ENCODE measurements around the gene FNDC10. TPM values are rescaled to one million over a fixed set of nuclear protein-coding genes. Genes with fewer than 3 reads are reported as not detected.
A peak's percentile ranks its signal among the peaks of the same experiment; 100 is the strongest.

FNDC10 gene
- total RNA-seq, 2 donors from 2014 or later = 1.3 to 2.5 TPM

DNA sequence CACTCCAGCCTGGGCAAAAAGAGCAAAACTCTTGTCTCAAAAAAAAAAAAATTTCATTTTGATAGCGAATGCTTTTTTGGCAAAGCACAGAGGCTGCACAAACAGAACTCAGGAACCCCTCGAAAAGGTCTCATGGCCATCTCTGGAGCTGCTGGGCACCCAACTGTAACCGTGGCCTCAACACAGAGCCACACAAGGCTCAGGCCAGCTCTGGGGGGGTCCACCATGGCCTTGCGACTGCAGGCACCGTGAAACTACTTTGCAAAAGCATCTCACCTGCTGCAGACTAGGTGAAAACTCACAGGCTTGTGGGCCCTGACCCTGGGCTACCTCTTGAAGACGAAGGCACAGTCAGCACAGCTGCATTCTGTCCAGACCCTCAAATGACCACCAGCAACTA, 43.4 kb downstream of the FNDC10 start:
- intact Hi-C loops (cut with DNase I) = no loop called here
- DNase-seq (no peak), ATAC-seq (no peak)

- no peak for DNase-seq
- intact Hi-C loops (cut with DNase I) = no loop called here
- peak; percentile 13 to 76 for ATAC-seq
Observed at GRCh38 chr1:1554926-1555915, 44.7 kb downstream of the FNDC10 start.

- DNase-seq (no peak), ATAC-seq (no peak)
- intact Hi-C loops (cut with DNase I) = no loop called here
Observed at GRCh38 chr1:1554550-1554925, 45.4 kb downstream of the FNDC10 start.

- ATAC-seq (no peak), DNase-seq (no peak)
- intact Hi-C loops (cut with DNase I) = no loop called here
Observed at GRCh38 chr1:1553821-1554494, 46.0 kb downstream of the FNDC10 start.

DNA sequence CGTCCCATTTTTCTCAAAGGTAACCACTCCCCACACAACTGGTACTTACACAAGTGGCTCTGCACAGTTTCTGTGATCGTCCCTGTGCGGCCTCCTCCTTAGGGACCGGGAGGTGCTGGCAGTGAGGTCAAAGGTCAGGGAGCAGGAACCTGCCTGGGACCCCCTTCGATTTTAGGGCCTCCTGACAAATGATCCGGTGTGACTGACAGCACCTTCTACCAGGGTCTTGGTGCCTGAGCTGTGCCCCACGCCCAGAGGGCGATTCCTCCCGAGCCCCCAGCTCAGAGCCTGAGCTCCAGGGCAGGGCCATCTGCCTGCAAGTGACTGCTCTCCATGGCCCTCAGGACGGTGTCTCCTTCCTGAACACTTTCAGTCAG, 47.7 kb downstream of the FNDC10 start:
- intact Hi-C loops (cut with DNase I) = no loop called here
- no peak for ATAC-seq
- no peak for DNase-seq

- intact Hi-C loops (cut with DNase I) = no loop called here
- ATAC-seq (no peak), DNase-seq (no peak)
Observed at GRCh38 chr1:1551524-1552262, 48.2 kb downstream of the FNDC10 start.

- ATAC-seq (peak in 1 of 2 donors; percentile 74), DNase-seq (no peak)
- intact Hi-C loops (cut with DNase I) = no loop called here
Observed at GRCh38 chr1:1550591-1551432, 49.1 kb downstream of the FNDC10 start.

- no peak for DNase-seq
Observed at GRCh38 chr1:1550087-1550486, 49.8 kb downstream of the FNDC10 start.

GRCh38 chr1:1548591-1548990, 51.3 kb downstream of the FNDC10 start:
- intact Hi-C loops (cut with DNase I) = no loop called here
- DNase-seq (no peak), ATAC-seq (peak in 1 of 2 donors; percentile 17)

More at GRCh38 chr1:1550087-1550486, 49.8 kb downstream of the FNDC10 start:
- intact Hi-C loops (cut with DNase I) = no loop called here
- no peak for ATAC-seq

Other genes starting within 250 kb of the FNDC10 start
- gene MXRA8, start 241.6 kb downstream of the FNDC10 start, total RNA-seq = 10 to 100 TPM; 38.3 to 44.3 TPM
- 100 to 1,000 TPM; 184 to 199 TPM for gene AURKAIP1, start 224.9 kb downstream of the FNDC10 start, total RNA-seq
- 10 to 100 TPM; 56.0 to 89.0 TPM for gene CCNL2, start 200.8 kb downstream of the FNDC10 start, total RNA-seq
- 100 to 1,000 TPM; 112 to 134 TPM for gene MRPL20, start 192.8 kb downstream of the FNDC10 start, total RNA-seq
- 1 to 10 TPM; 2.2 to 3.0 TPM for gene ANKRD65, start 178.9 kb downstream of the FNDC10 start, total RNA-seq
- gene VWA1, start 164.4 kb downstream of the FNDC10 start, total RNA-seq = 10 to 100 TPM; 24.9 to 66.4 TPM
- 1 to 10 TPM; 1.7 to 2.4 TPM for gene ATAD3C, start 150.4 kb downstream of the FNDC10 start, total RNA-seq
- gene ATAD3B, start 128.4 kb downstream of the FNDC10 start, total RNA-seq = 1 to 10 TPM; 6.9 to 7.3 TPM
- gene ATAD3A, start 88.0 kb downstream of the FNDC10 start, total RNA-seq = 10 to 100 TPM; 14.1 to 24.3 TPM
- 1 to 10 TPM; 4.6 to 5.4 TPM for gene TMEM240, start 59.5 kb downstream of the FNDC10 start, total RNA-seq
- gene SSU72, start 25.3 kb downstream of the FNDC10 start, total RNA-seq = 100 to 1,000 TPM; 107 to 118 TPM
- 10 to 100 TPM; 56.4 to 58.1 TPM for gene MIB2, start 15.4 kb upstream of the FNDC10 start, total RNA-seq
- 10 to 100 TPM in 1 of 2 donors, 1 to 10 TPM in 1; 9.5 to 11.0 TPM for gene MMP23B, start 32.0 kb upstream of the FNDC10 start, total RNA-seq
- 10 to 100 TPM; 17.0 to 18.8 TPM for gene CDK11B, start 58.9 kb upstream of the FNDC10 start, total RNA-seq
- gene SLC35E2B, start 92.7 kb upstream of the FNDC10 start, total RNA-seq = 10 to 100 TPM; 15.3 to 24.6 TPM
- gene CDK11A, start 124.2 kb upstream of the FNDC10 start, total RNA-seq = 10 to 100 TPM; 19.1 to 21.1 TPM
- gene NADK, start 178.3 kb upstream of the FNDC10 start, total RNA-seq = 10 to 100 TPM; 39.4 to 53.9 TPM

Data from left cardiac atrium (tissue), 4 donors.